Cardiac muscle cell (in vitro differentiated cells and primary cell): ENCODE measurements around the gene THAP5. TPM values are rescaled to one million over a fixed set of nuclear protein-coding genes. Genes with fewer than 3 reads are reported as not detected.

Experiments used
- DNase-seq, 2 donors: peaks; one replicate each; pipeline versions ENCODE4 v3.0.0 to v3.0.0-alpha.2; 2010 to 2017; ENCODE audit warnings: low read depth in 1 of 2, low spot score in 1 of 2
- H3K27ac ChIP-seq: fragments of 200-600 bp; sonication (generic); 2 replicates; pipeline ENCODE4 v1.5.1; 2016
- H3K27me3 ChIP-seq: fragments of 200-600 bp; sonication (generic); 2 replicates; pipeline ENCODE4 v1.6.0; 2016; ENCODE audit warnings: control low read depth
- H3K36me3 ChIP-seq: fragments of 200-600 bp; sonication (generic); 2 replicates; pipeline ENCODE4 v1.5.1; 2016; ENCODE audit warnings: control low read depth
- H3K4me1 ChIP-seq: fragments of 200-600 bp; sonication (generic); 2 replicates; pipeline ENCODE4 v1.8.1; 2017; ENCODE audit warnings: low read depth, mild to moderate bottlenecking, mixed run types
- H3K4me3 ChIP-seq: fragments of 200-600 bp; sonication (generic); 2 replicates; pipeline ENCODE4 v1.5.1; 2016; ENCODE audit warnings: mild to moderate bottlenecking
- H3K9me3 ChIP-seq: fragments of 200-600 bp; sonication (generic); 2 replicates; pipeline ENCODE4 v1.5.1; 2017; ENCODE audit warnings: low read depth, mild to moderate bottlenecking, control low read depth
- CTCF ChIP-seq: IDR thresholded peaks from 2 replicates; pipeline ENCODE4 v1.5.1; 2012; ENCODE audit warnings: low read depth, mild to moderate bottlenecking, low read length
- polyA plus RNA-seq: library from polyadenylated mRNA; unstranded; fragments of >200 nt; fragmentation: Nextera tagmentation; extraction: Ambion mirVana; gene quantifications from 2 replicates; pipeline ENCODE4 v1.2.1, GENCODE V29; 2016
- total RNA-seq: library from RNA; depleted of rRNA; stranded (reverse); fragments of >200 nt; gene quantifications from 2 replicates; pipeline ENCODE4 v1.2.3, GENCODE V29; 2016

THAP5 gene
- total and polyA plus RNA-seq, 2 experiments from 2014 or later, result 20.2 to 24.1 TPM

- no peak for DNase-seq
- H3K36me3 ChIP-seq, result no peaks in the 10 kb centered on the region
- H3K9me3 ChIP-seq, result no peaks in the 10 kb centered on the region
- no peaks in the 10 kb centered on the region for H3K27me3 ChIP-seq
- H3K4me1 ChIP-seq, result no peaks in the 10 kb centered on the region
- H3K4me3 ChIP-seq, result no peak overlapping the region
- no peak for TF ChIP-seq CTCF
- H3K27ac ChIP-seq, result no peak overlapping the region
These were observed 30.9 kb upstream of the THAP5 start for GRCh38 chr7:108600399-108600798.

- no peak for TF ChIP-seq CTCF
- DNase-seq, result no peak
- Histone ChIP-seq H3K27me3 (no peaks in the 10 kb centered on the region), H3K27ac (no peak overlapping the region), H3K9me3 (no peaks in the 10 kb centered on the region), H3K36me3 (no peaks in the 10 kb centered on the region), H3K4me3 (no peak overlapping the region), H3K4me1 (no peaks in the 10 kb centered on the region)
These were observed 29.5 kb upstream of the THAP5 start for GRCh38 chr7:108598914-108599580.

DNA sequence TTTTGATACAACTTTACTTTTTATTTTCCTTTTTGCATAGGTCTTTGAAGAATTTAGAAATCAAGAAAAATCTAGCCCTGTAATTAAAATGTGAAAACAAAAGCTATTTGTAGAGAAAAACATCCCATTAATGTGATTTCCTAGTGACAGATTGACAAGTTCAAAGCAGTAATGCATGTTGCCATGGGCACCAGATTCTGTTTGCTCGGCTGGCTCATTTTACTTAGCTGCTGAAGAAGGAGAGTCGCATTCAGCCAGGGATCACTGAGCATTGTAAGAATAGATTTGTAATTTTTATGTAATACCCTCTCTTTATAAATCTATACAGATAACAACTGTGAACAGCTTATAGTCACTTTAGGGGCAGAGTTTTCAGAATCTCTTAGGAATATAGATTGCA, 28.6 kb upstream of the THAP5 start:
- H3K27ac ChIP-seq, result no peak overlapping the region
- no peaks in the 10 kb centered on the region for H3K27me3 ChIP-seq
- no peaks in the 10 kb centered on the region for H3K36me3 ChIP-seq
- H3K4me1 ChIP-seq, result no peaks in the 10 kb centered on the region
- no peak for DNase-seq
- no peak for TF ChIP-seq CTCF
- no peaks in the 10 kb centered on the region for H3K9me3 ChIP-seq
- no peak overlapping the region for H3K4me3 ChIP-seq

DNA sequence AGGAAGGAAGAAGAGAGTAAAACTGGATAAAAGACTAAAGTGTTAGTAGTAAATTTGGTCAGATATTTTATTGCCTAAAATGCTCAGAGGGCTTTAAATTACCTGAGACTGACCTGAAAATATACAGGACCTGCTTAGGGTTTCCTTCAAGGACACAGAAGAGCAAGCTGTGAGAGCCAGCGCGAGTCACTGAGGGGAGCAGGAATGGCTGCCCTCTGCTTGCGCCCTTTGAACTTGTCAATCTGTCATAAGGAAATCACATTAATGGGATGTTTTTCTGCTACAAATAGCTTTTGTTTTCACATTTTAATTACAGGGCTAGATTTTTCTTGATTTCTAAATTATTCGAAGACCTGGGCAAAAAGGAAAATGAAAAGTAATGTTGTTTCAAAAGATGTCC, 27.1 kb upstream of the THAP5 start:
- no peak overlapping the region for H3K4me3 ChIP-seq
- H3K27me3 ChIP-seq, result no peaks in the 10 kb centered on the region
- DNase-seq, result no peak
- no peaks in the 10 kb centered on the region for H3K4me1 ChIP-seq
- H3K27ac ChIP-seq, result no peak overlapping the region
- no peaks in the 10 kb centered on the region for H3K9me3 ChIP-seq
- no peaks in the 10 kb centered on the region for H3K36me3 ChIP-seq
- TF ChIP-seq CTCF, result no peak

DNA sequence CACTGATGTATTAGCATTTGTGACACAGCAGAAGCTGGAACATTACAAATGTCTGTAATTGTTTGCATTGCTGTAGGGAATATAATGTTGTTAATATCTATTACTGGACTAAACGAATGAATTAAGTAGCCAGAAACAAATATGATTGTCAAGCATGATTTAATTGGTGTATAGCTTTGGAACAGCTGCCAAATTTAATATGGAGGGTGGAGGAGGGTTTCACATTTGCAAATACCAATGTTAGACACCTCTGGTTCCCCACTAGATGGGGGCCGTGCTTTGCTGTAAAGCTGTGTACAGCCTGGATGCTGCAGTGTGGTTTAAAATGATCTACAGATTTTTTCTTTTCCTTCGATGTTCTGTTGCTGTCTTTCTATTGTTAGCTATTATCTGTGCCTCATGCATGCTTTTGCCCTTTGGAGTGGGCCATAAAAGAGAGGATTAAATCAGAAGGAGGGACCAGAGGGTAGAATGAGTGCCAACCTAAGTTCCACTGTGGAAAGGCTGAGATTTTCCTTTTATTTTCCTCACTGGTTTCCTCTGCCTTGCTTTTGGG, 23.2 kb upstream of the THAP5 start:
- peak; percentile 30 for TF ChIP-seq CTCF
- no peaks in the 10 kb centered on the region for H3K9me3 ChIP-seq
- no peaks in the 10 kb centered on the region for H3K27me3 ChIP-seq
- DNase-seq, result peak; percentile 31 to 38
- no peak overlapping the region for H3K4me3 ChIP-seq
- H3K27ac ChIP-seq, result no peak overlapping the region
- H3K36me3 ChIP-seq, result no peaks in the 10 kb centered on the region
- peaks cover 3% of the 10 kb centered on the region for H3K4me1 ChIP-seq
